GM23338 (cell line): Measurements from ENCODE around the gene TPI1. TPM values are rescaled to one million over a fixed set of nuclear protein-coding genes. Genes with fewer than 3 reads are reported as not detected.
A peak's percentile ranks its signal among the peaks of the same experiment; 100 is the strongest.

Source experiments
- ATAC-seq: fragments of 200-7000 bp; cut with Tn5 transposase; 3 replicates; pipeline ENCODE4 v1.9.1; 2020
- DNase-seq: peaks from one replicate; pipeline ENCODE4 v3.0.0-alpha.2; 2015; ENCODE audit warnings: low spot score
- H2AFZ ChIP-seq: fragments of 200-600 bp; sonication (generic); 2 replicates; pipeline ENCODE4 v1.8.0; 2016; ENCODE audit warnings: antibody characterized with exemption, mild to moderate bottlenecking, moderate library complexity
- H3F3A ChIP-seq: fragments of 200-600 bp; sonication (generic); replicated peaks from 2 replicates; pipeline ENCODE4 v1.8.0; 2017; ENCODE audit warnings: antibody characterized with exemption, mixed run types, low read depth
- H3K27ac ChIP-seq: fragments of 200-600 bp; sonication (generic); 2 replicates; pipeline ENCODE4 v1.6.1; 2016; ENCODE audit warnings: low read depth
- H3K27me3 ChIP-seq: fragments of 200-600 bp; sonication (generic); 2 replicates; pipeline ENCODE4 v1.8.0; 2016; ENCODE audit warnings: mild to moderate bottlenecking, mixed run types, moderate library complexity; ENCODE audit not compliant: insufficient read depth
- H3K36me3 ChIP-seq: fragments of 200-600 bp; sonication (generic); 2 replicates; pipeline ENCODE4 v1.8.0; 2016; ENCODE audit warnings: mild to moderate bottlenecking; ENCODE audit not compliant: insufficient read depth
- H3K4me1 ChIP-seq: fragments of 200-600 bp; sonication (generic); 2 replicates; pipeline ENCODE4 v1.8.0; 2016; ENCODE audit warnings: mild to moderate bottlenecking, moderate library complexity; ENCODE audit not compliant: insufficient read depth
- H3K4me2 ChIP-seq: fragments of 200-600 bp; sonication (generic); 2 replicates; pipeline ENCODE4 v1.7.1; 2017; ENCODE audit warnings: mixed run types
- H3K4me3 ChIP-seq: fragments of 200-600 bp; sonication (generic); 2 replicates; pipeline ENCODE4 v1.6.1; 2016; ENCODE audit warnings: mixed run types
- H3K79me2 ChIP-seq: fragments of 200-600 bp; sonication (generic); replicated peaks from 2 replicates; pipeline ENCODE4 v1.8.0; 2017; ENCODE audit warnings: mild to moderate bottlenecking; ENCODE audit not compliant: insufficient read depth
- H3K9me2 ChIP-seq: fragments of 200-600 bp; sonication (generic); 2 replicates; pipeline ENCODE4 v1.8.0; 2017; ENCODE audit not compliant: insufficient read depth
- H4K20me1 ChIP-seq: fragments of 200-600 bp; sonication (generic); replicated peaks from 2 replicates; pipeline ENCODE4 v1.8.0; 2017; ENCODE audit warnings: mild to moderate bottlenecking; ENCODE audit not compliant: insufficient read depth
- H3K27ac Mint-ChIP-seq: 2 replicates; pipeline ENCODE4 v1.8.0; 2020; ENCODE audit warnings: inconsistent platforms, mild to moderate bottlenecking, moderate library complexity, mixed read lengths
- H3K27me3 Mint-ChIP-seq: 3 replicates; pipeline ENCODE4 v1.8.0; 2022; ENCODE audit warnings: low read depth, mild to moderate bottlenecking, moderate library complexity, mixed read lengths, inconsistent platforms; ENCODE audit not compliant: insufficient read depth, poor library complexity
- H3K36me3 Mint-ChIP-seq: 3 replicates; pipeline ENCODE4 v1.8.0; 2021; ENCODE audit warnings: low read depth, mild to moderate bottlenecking, inconsistent platforms, moderate library complexity, mixed read lengths
- H3K4me1 Mint-ChIP-seq: 3 replicates; pipeline ENCODE4 v1.8.0; 2020; ENCODE audit warnings: mild to moderate bottlenecking, inconsistent platforms, mixed read lengths
- H3K4me3 Mint-ChIP-seq: 3 replicates; pipeline ENCODE4 v1.8.0; 2021; ENCODE audit warnings: moderate library complexity, mild to moderate bottlenecking, inconsistent platforms, mixed read lengths
- H3K9me3 Mint-ChIP-seq: 3 replicates; pipeline ENCODE4 v1.8.0; 2020; ENCODE audit warnings: moderate library complexity, mild to moderate bottlenecking, inconsistent platforms, mixed read lengths
- CREB1 ChIP-seq: fragments of 250-450 bp; sonication (Bioruptor Pico); IDR thresholded peaks from 2 replicates; pipeline ENCODE4 v1.5.0; 2020; ENCODE audit warnings: low read depth, mild to moderate bottlenecking, moderate library complexity
- CTCF ChIP-seq, 2 experiments: fragments of 200-600 bp in 1 of 2; sonication (generic) in 1 of 2; conservative IDR thresholded peaks; 2 replicates each; pipeline versions ENCODE4 v1.5.1 to v1.6.1; 2016 to 2017; ENCODE audit warnings: antibody characterized with exemption in 2 of 2, low read depth in 2 of 2, mild to moderate bottlenecking in 2 of 2, moderate library complexity in 1 of 2
- EZH2 ChIP-seq: fragments of 200-600 bp; sonication (generic); IDR thresholded peaks from one replicate; pipeline ENCODE4 v1.8.0; 2017; ENCODE audit warnings: antibody characterized with exemption, mild to moderate bottlenecking, low read depth; ENCODE audit not compliant: unreplicated experiment
- EZH2phosphoT487 ChIP-seq: fragments of 200-600 bp; sonication (generic); IDR thresholded peaks from one replicate; pipeline ENCODE4 v1.8.1; 2018; ENCODE audit warnings: antibody characterized with exemption; ENCODE audit not compliant: unreplicated experiment
- JUNB ChIP-seq: IDR thresholded peaks from one replicate; pipeline ENCODE4 v1.6.1; 2016; ENCODE audit warnings: antibody characterized with exemption; ENCODE audit not compliant: unreplicated experiment
- NANOG ChIP-seq: IDR thresholded peaks from 2 replicates; pipeline ENCODE4 v1.6.1; 2016; ENCODE audit warnings: antibody characterized with exemption, borderline replicate concordance
- POLR2AphosphoS5 ChIP-seq: IDR thresholded peaks from 2 replicates; pipeline ENCODE4 v1.6.1; 2016; ENCODE audit warnings: antibody characterized with exemption, low read depth
- ZNF114 ChIP-seq: fragments of 250-450 bp; sonication (Bioruptor Pico); IDR thresholded peaks from 2 replicates; pipeline ENCODE4 v1.5.0; 2020; ENCODE audit warnings: mild to moderate bottlenecking, moderate library complexity
- ZNF331 ChIP-seq: fragments of 250-450 bp; sonication (Bioruptor Pico); IDR thresholded peaks from 2 replicates; pipeline ENCODE4 v1.5.0; 2020; ENCODE audit warnings: low read depth, mild to moderate bottlenecking, moderate library complexity
- polyA plus RNA-seq: library from polyadenylated mRNA; unstranded; fragments of >200 nt; fragmentation: Nextera tagmentation; extraction: Ambion mirVana; gene quantifications from 2 replicates; pipeline ENCODE4 v1.2.1, GENCODE V29; 2016
- total RNA-seq: library from RNA; depleted of rRNA; stranded (reverse); fragments of >200 nt; shearing (Covaris generic); gene quantifications from 2 replicates; pipeline ENCODE4 v1.2.3, GENCODE V29; 2014
- TF ChIP-seq, protein P1 (sequence below): IDR thresholded peaks from 2 replicates; pipeline ENCODE4 v1.6.1; 2016; ENCODE audit warnings: antibody characterized with exemption
- TF ChIP-seq, protein P2 (sequence below): IDR thresholded peaks from one replicate; pipeline ENCODE4 v1.6.1; 2018; ENCODE audit warnings: antibody characterized with exemption; ENCODE audit not compliant: unreplicated experiment

Gene TPI1
- total and polyA plus RNA-seq, 2 experiments from 2014 or later, result 737 to 822 TPM

- Mint-ChIP-seq H3K9me3 (no peaks in the 10 kb centered on the region), H3K27ac (no peak overlapping the region), H3K27me3 (peaks cover 32% of the 10 kb centered on the region), H3K36me3 (peaks cover 65% of the 10 kb centered on the region), H3K4me1 (peaks cover 5% of the 10 kb centered on the region; the same call in 2 of the 3 replicates), H3K4me3 (no peak overlapping the region)
- no peak for DNase-seq
- Histone ChIP-seq H3K27ac (no peak overlapping the region), H3K79me2 (peaks cover 16% of the 10 kb centered on the region), H3K27me3 (no peaks in the 10 kb centered on the region), H3K4me3 (no peak overlapping the region), H3K36me3 (peaks cover 28% of the 10 kb centered on the region), H3K4me1 (peaks cover 5% of the 10 kb centered on the region; the same call in 1 of the 2 replicates), H4K20me1 (no peaks in the 10 kb centered on the region; the same call in 1 of the 2 replicates), H3K9me2 (no peaks in the 10 kb centered on the region), H3F3A (0 out of 2 replicates have a peak, but pooled peaks cover 3% of the 10 kb centered on the region), H3K4me2 (no peak overlapping the region), H2AFZ (no peak overlapping the region)
- ATAC-seq, result no peak
- TF ChIP-seq EZH2 (no peak), POLR2AphosphoS5 (no peak), ZNF331 (no peak)
These were observed 19.7 kb upstream of the TPI1 start for GRCh38 chr12:6847676-6848075.

DNA sequence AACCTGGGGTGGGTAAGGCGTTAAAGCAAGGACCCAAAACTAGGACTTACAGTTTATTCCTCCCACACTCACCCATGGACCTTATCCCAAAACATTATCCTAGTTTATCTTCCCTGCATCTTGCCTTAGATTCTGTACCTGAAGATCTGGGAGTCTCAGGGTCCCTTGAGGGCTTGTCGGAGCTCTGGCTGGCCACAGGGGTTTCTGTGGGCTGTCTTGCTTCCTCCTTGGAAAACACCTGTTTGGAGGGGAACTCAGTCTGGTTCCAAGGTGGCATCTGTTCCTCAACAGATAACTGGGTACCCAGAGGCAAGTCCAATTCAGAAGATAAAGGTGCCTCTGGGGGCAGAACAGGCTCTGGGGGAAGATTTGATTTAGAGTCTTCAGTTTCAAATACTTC is 17.9 kb upstream of the TPI1 start:
- Histone ChIP-seq H3K79me2 (peaks cover 29% of the 10 kb centered on the region), H4K20me1 (peaks cover 4% of the 10 kb centered on the region; the same call in 1 of the 2 replicates), H2AFZ (no peak overlapping the region), H3F3A (peaks cover 14% of the 10 kb centered on the region; the same call in 1 of the 2 replicates), H3K4me1 (peaks cover 19% of the 10 kb centered on the region), H3K4me2 (no peak overlapping the region), H3K27me3 (no peaks in the 10 kb centered on the region), H3K9me2 (no peaks in the 10 kb centered on the region), H3K4me3 (no peak overlapping the region), H3K27ac (no peak overlapping the region), H3K36me3 (peaks cover 28% of the 10 kb centered on the region)
- Mint-ChIP-seq H3K4me3 (peak overlapping the region; percentile 95), H3K36me3 (peaks cover 55% of the 10 kb centered on the region), H3K4me1 (peaks cover 15% of the 10 kb centered on the region), H3K27me3 (peaks cover 31% of the 10 kb centered on the region), H3K27ac (no peak overlapping the region), H3K9me3 (no peaks in the 10 kb centered on the region)
- ATAC-seq (no peak), DNase-seq (no peak)
- TF ChIP-seq CREB1 (CRISPR knock-in tag) (no peak), JUNB (no peak), ZNF114 (CRISPR knock-in tag) (no peak), CTCF (conservative IDR thresholded peaks at IDR 0.05; ENCODE audit: low read depth in 2 of 2) (no peak), POLR2AphosphoS5 (no peak), NANOG (no peak), ZNF331 (no peak), EZH2 (no peak), EZH2phosphoT487 (no peak)
- TF ChIP-seq, protein P1, sequence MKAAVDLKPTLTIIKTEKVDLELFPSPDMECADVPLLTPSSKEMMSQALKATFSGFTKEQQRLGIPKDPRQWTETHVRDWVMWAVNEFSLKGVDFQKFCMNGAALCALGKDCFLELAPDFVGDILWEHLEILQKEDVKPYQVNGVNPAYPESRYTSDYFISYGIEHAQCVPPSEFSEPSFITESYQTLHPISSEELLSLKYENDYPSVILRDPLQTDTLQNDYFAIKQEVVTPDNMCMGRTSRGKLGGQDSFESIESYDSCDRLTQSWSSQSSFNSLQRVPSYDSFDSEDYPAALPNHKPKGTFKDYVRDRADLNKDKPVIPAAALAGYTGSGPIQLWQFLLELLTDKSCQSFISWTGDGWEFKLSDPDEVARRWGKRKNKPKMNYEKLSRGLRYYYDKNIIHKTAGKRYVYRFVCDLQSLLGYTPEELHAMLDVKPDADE, result no peak
- TF ChIP-seq, protein P2, sequence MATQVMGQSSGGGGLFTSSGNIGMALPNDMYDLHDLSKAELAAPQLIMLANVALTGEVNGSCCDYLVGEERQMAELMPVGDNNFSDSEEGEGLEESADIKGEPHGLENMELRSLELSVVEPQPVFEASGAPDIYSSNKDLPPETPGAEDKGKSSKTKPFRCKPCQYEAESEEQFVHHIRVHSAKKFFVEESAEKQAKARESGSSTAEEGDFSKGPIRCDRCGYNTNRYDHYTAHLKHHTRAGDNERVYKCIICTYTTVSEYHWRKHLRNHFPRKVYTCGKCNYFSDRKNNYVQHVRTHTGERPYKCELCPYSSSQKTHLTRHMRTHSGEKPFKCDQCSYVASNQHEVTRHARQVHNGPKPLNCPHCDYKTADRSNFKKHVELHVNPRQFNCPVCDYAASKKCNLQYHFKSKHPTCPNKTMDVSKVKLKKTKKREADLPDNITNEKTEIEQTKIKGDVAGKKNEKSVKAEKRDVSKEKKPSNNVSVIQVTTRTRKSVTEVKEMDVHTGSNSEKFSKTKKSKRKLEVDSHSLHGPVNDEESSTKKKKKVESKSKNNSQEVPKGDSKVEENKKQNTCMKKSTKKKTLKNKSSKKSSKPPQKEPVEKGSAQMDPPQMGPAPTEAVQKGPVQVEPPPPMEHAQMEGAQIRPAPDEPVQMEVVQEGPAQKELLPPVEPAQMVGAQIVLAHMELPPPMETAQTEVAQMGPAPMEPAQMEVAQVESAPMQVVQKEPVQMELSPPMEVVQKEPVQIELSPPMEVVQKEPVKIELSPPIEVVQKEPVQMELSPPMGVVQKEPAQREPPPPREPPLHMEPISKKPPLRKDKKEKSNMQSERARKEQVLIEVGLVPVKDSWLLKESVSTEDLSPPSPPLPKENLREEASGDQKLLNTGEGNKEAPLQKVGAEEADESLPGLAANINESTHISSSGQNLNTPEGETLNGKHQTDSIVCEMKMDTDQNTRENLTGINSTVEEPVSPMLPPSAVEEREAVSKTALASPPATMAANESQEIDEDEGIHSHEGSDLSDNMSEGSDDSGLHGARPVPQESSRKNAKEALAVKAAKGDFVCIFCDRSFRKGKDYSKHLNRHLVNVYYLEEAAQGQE, result no peak
